DMS114 treated with DMSO at 0.1 percent for 48 hours (cell line): ENCODE measurements around the gene TMBIM4.

Source experiments
- DNase-seq: peaks from one replicate; lab custom pipeline; 2025; ENCODE audit not compliant: unreplicated experiment; lab: John Stamatoyannopoulos, UW

The TMBIM4 gene

DNA sequence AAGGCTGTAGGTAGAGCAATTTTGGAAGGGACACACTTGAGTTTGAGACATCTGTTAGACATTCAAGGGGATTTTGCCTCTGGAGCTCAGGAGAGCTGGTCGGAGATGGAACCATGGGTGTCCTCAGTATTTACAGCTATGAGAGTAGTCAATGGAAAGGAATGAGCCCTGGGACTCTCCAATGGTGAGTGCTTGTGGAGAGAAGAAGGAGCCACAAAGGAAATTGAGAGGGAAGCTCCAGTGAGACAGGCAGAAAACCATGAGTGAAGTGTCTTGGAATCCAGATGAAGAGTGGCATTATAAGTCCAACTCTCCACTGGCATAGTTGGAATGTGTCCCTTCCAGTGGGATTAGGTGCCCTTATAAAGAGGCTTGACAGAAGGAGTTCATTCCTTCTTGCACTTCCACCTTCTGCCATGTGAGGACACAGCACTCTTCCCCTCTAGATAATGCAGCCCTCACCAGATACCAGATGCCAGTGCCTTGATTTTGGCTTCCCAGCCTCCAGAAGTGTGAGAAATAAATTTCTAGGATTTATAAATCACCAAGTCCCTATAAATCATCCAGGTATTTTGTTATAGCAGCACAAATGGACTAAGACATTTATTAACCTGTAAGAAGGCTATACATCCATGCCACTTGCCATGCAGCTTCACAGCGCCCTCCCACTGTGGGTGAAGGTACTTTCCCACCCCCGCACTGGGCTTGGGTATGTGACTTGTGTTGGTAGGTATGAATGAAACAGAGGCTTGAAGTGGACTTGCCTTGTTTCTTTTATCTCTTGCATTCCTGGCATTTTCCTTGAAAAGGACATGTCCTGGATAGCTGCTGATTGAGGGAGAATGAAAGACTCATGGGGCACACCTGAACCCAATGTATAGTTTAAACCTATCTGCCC lies 66.5 kb downstream of the TMBIM4 start:
- no peak for DNase-seq

GRCh38 chr12:66092559-66093269 lies 77.1 kb downstream of the TMBIM4 start:
- no peak for DNase-seq

GRCh38 chr12:66090157-66090556 lies 79.6 kb downstream of the TMBIM4 start:
- no peak for DNase-seq

DNA sequence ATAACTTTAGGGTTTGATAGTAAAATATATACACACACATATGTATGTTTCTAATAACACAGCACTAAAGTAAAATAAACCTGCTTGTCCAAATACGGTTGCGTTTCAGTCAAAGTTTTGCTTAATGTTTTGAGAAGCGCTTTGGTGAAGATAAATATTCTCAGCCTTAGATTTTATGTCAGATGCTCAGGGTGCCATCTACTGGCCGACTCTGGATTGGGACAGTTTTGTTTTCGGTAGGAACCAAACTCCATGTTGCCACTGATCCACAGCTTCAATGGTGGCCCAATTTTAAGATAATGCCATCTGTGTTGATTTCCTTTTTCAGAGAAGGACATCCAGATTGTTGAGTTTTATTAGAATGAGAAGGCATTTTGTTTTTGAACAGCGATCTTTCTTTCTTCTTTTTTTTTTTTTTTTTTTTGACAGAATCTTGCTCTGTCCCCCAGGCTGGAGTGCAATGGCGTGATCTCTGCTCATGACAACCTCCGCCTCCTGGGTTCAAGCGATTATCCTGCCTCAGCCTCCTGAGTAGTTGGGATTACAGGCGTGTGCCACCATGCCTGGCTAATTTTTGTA lies 82.3 kb downstream of the TMBIM4 start:
- DNase-seq = peak; percentile 82

DNA sequence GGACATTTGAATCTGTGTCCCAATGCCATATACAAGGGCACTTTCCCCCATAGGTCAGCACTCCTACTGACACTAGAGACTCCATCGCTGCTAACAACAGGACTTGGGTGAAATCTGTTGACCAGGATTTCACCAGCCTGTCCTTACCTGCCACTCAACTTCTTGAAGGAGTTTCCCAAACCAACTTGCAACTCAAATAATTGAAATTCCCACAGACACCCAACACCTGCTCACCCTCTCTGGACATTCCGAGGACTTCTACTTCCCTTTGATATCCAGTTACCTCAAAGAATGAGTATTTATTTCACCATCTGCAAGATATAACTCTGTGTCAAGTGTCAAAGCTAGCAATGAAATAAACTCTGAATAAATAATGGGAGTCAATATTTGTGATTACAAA lies 83.8 kb downstream of the TMBIM4 start:
- DNase-seq = no peak
